ENCODE results near the gene LY6G6F.

DNA sequence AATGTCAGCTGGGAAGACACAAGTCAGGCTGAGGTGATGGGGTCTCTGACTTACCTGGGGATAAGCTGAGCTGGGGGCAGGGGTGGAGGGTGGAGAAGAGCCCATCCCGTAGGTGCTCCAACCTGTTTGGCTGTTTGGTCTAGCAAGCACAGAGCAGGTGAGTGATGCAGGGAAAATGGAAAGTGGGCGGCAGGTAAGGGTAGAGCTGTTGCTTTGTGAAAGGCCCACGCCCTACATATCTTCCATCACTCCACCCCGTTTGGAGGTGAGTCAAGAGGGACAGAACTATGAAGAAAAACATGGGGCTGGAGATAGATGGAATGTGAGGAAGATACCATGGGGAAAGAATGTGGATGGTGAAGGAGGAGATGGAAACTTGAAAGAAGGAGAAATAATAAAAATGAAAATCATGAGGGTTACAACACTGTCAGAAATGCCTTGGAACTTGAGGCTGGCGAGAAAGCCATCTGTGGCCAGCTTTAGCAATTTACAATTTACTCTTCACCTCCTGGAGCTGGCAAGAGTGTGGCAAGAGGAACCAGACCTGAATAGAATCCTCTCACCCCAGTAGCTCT, 13.6 kb downstream of the LY6G6F start:
- TF ChIP-seq, protein P1, sequence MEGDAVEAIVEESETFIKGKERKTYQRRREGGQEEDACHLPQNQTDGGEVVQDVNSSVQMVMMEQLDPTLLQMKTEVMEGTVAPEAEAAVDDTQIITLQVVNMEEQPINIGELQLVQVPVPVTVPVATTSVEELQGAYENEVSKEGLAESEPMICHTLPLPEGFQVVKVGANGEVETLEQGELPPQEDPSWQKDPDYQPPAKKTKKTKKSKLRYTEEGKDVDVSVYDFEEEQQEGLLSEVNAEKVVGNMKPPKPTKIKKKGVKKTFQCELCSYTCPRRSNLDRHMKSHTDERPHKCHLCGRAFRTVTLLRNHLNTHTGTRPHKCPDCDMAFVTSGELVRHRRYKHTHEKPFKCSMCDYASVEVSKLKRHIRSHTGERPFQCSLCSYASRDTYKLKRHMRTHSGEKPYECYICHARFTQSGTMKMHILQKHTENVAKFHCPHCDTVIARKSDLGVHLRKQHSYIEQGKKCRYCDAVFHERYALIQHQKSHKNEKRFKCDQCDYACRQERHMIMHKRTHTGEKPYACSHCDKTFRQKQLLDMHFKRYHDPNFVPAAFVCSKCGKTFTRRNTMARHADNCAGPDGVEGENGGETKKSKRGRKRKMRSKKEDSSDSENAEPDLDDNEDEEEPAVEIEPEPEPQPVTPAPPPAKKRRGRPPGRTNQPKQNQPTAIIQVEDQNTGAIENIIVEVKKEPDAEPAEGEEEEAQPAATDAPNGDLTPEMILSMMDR (IDR thresholded peaks at IDR 0.05 in 4 of 5, conservative IDR thresholded peaks at IDR 0.05 in 1 of 5) = no peak
- no peak for TF ChIP-seq POLR2A (IDR thresholded peaks at IDR 0.05)

Measured in gastrocnemius medialis (tissue), 4 donors.